H9 (cell line): Measurements from ENCODE around the gene FBXO10. TPM values are rescaled to one million over a fixed set of nuclear protein-coding genes. Genes with fewer than 3 reads are reported as not detected.

Experiments
- DNase-seq: peaks from one replicate; pipeline ENCODE4 v3.0.0-alpha.2; 2017
- H2AFZ ChIP-seq: one replicate; pipeline ENCODE4 v1.6.1; 2013; ENCODE audit warnings: mild to moderate bottlenecking, low read length, control low read depth, moderate library complexity
- H2AK5ac ChIP-seq: 2 replicates; pipeline ENCODE4 v1.6.1; 2013; ENCODE audit warnings: low read length, control low read depth, mixed read lengths; ENCODE audit not compliant: insufficient read length
- H2BK120ac ChIP-seq: one replicate; pipeline ENCODE4 v1.6.1; 2013; ENCODE audit warnings: low read depth, mild to moderate bottlenecking, low read length, control low read depth, inconsistent platforms; ENCODE audit not compliant: poor library complexity, severe bottlenecking
- H2BK12ac ChIP-seq: 2 replicates; pipeline ENCODE4 v1.6.1; 2013; ENCODE audit warnings: low read length, control low read depth, mixed read lengths, low read depth; ENCODE audit not compliant: insufficient read length
- H2BK15ac ChIP-seq: 2 replicates; pipeline ENCODE4 v1.6.1; 2013; ENCODE audit warnings: low read depth, low read length, control low read depth
- H2BK20ac ChIP-seq: one replicate; pipeline ENCODE4 v1.6.1; 2013; ENCODE audit warnings: low read depth, mild to moderate bottlenecking, low read length, control low read depth, inconsistent platforms; ENCODE audit not compliant: poor library complexity, severe bottlenecking
- H2BK5ac ChIP-seq: 2 replicates; pipeline ENCODE4 v1.6.1; 2013; ENCODE audit warnings: low read length, control low read depth, mixed read lengths; ENCODE audit not compliant: insufficient read length
- H3K14ac ChIP-seq: 2 replicates; pipeline ENCODE4 v1.6.1; 2013; ENCODE audit warnings: low read length, control low read depth; ENCODE audit not compliant: insufficient read depth
- H3K18ac ChIP-seq: 2 replicates; pipeline ENCODE4 v1.6.1; 2013; ENCODE audit warnings: low read depth, mild to moderate bottlenecking, mixed read lengths, low read length, control low read depth; ENCODE audit not compliant: insufficient read length
- H3K23ac ChIP-seq: 2 replicates; pipeline ENCODE4 v1.6.1; 2013; ENCODE audit warnings: low read length, control low read depth, mixed read lengths, low read depth; ENCODE audit not compliant: insufficient read length
- H3K23me2 ChIP-seq: 2 replicates; pipeline ENCODE4 v1.6.1; 2013; ENCODE audit warnings: low read depth, mild to moderate bottlenecking, mixed read lengths, low read length, control low read depth; ENCODE audit not compliant: insufficient read length, poor library complexity, severe bottlenecking
- H3K27ac ChIP-seq: 2 replicates; pipeline ENCODE4 v1.5.1; 2013; ENCODE audit warnings: low read length, control low read depth, mixed read lengths, low read depth; ENCODE audit not compliant: insufficient read length
- H3K27me3 ChIP-seq: 2 replicates; pipeline ENCODE4 v1.6.1; 2013; ENCODE audit warnings: low read length, control low read depth, inconsistent platforms; ENCODE audit not compliant: insufficient read depth
- H3K4ac ChIP-seq: 2 replicates; pipeline ENCODE4 v1.6.1; 2013; ENCODE audit warnings: low read depth, mild to moderate bottlenecking, control low read depth, inconsistent platforms, low read length, moderate library complexity
- H3K4me1 ChIP-seq: 2 replicates; pipeline ENCODE4 v1.6.1; 2013; ENCODE audit warnings: low read length, control low read depth, inconsistent platforms; ENCODE audit not compliant: insufficient read depth
- H3K4me2 ChIP-seq: 2 replicates; pipeline ENCODE4 v1.6.1; 2013; ENCODE audit warnings: low read length, control low read depth, mixed read lengths; ENCODE audit not compliant: insufficient read length, insufficient read depth
- H3K56ac ChIP-seq: 2 replicates; pipeline ENCODE4 v1.6.1; 2013; ENCODE audit warnings: low read depth, mild to moderate bottlenecking, mixed read lengths, low read length, control low read depth; ENCODE audit not compliant: insufficient read length
- H3K79me1 ChIP-seq: 2 replicates; pipeline ENCODE4 v1.6.1; 2013; ENCODE audit warnings: low read depth, mild to moderate bottlenecking, moderate library complexity, low read length, control low read depth, inconsistent platforms; ENCODE audit not compliant: insufficient read depth, poor library complexity, severe bottlenecking
- H3K79me2 ChIP-seq: 2 replicates; pipeline ENCODE4 v1.6.1; 2013; ENCODE audit warnings: low read length, control low read depth, inconsistent platforms; ENCODE audit not compliant: insufficient read depth
- H3K9ac ChIP-seq: 2 replicates; pipeline ENCODE4 v1.6.1; 2013; ENCODE audit warnings: low read length, control low read depth, mixed read lengths; ENCODE audit not compliant: insufficient read length; ENCODE audit errors: extremely low read depth
- H3K9me3 ChIP-seq: one replicate; pipeline ENCODE4 v1.6.1; 2013; ENCODE audit warnings: low read depth, low read length, inconsistent platforms; ENCODE audit not compliant: control insufficient read depth
- H3T11ph ChIP-seq: one replicate; pipeline ENCODE4 v1.6.1; 2013; ENCODE audit warnings: mild to moderate bottlenecking, low read length, control low read depth, inconsistent platforms
- H4K20me1 ChIP-seq: one replicate; pipeline ENCODE4 v1.6.1; 2013; ENCODE audit not compliant: control insufficient read depth, insufficient read length, insufficient read depth
- H4K5ac ChIP-seq: 2 replicates; pipeline ENCODE4 v1.6.1; 2013; ENCODE audit warnings: low read depth, mild to moderate bottlenecking, mixed read lengths, low read length, control low read depth; ENCODE audit not compliant: insufficient read length
- H4K8ac ChIP-seq: replicated peaks from 2 replicates; pipeline ENCODE4 v1.6.1; 2013; ENCODE audit warnings: low read length, control low read depth, mixed read lengths, low read depth; ENCODE audit not compliant: insufficient read length
- H4K91ac ChIP-seq: 2 replicates; pipeline ENCODE4 v1.6.1; 2013; ENCODE audit warnings: low read depth, mild to moderate bottlenecking, moderate library complexity, mixed read lengths, low read length, control low read depth; ENCODE audit not compliant: insufficient read length
- H3K27ac Mint-ChIP-seq, 3 experiments: 2 replicates in 2 of 3; 3 replicates in 1 of 3; pipeline ENCODE4 v1.8.0; 2020 to 2021; ENCODE audit warnings: mixed read lengths in 3 of 3, mild to moderate bottlenecking in 1 of 3, moderate library complexity in 1 of 3
- H3K27me3 Mint-ChIP-seq: 2 replicates; pipeline ENCODE4 v1.8.0; 2021; ENCODE audit warnings: low read depth, mild to moderate bottlenecking, moderate library complexity, mixed read lengths
- H3K36me3 Mint-ChIP-seq, 3 experiments: 2 replicates in 2 of 3; 3 replicates in 1 of 3; pipeline ENCODE4 v1.8.0; 2020 to 2021; ENCODE audit warnings: low read depth in 3 of 3, mixed read lengths in 3 of 3; ENCODE audit not compliant: insufficient read depth in 1 of 3
- H3K4me1 Mint-ChIP-seq, 2 experiments: 2 replicates each; pipeline ENCODE4 v1.8.0; 2020; ENCODE audit warnings: mixed read lengths in 2 of 2
- H3K4me3 Mint-ChIP-seq, 2 experiments: 2 replicates in 1 of 2; 3 replicates in 1 of 2; pipeline ENCODE4 v1.8.0; 2020 to 2021; ENCODE audit warnings: mild to moderate bottlenecking in 2 of 2, mixed read lengths in 2 of 2, moderate library complexity in 1 of 2
- H3K9me3 Mint-ChIP-seq, 2 experiments: 2 replicates in 1 of 2; 3 replicates in 1 of 2; pipeline ENCODE4 v1.8.0; 2020; ENCODE audit warnings: mild to moderate bottlenecking in 2 of 2, mixed read lengths in 2 of 2, moderate library complexity in 1 of 2
- CTCF ChIP-seq: fragments of 200-600 bp; sonication (generic); conservative IDR thresholded peaks from 3 replicates; pipeline ENCODE4 v1.8.0; 2021; ENCODE audit warnings: antibody characterized with exemption, mild to moderate bottlenecking
- WGBS: extraction: QIAGEN DNeasy Blood & Tissue Kit; methylation state at CpG from one replicate; pipeline ENCODE4 v1.1.7; 2013; ENCODE audit warnings: missing lambda C conversion rate, low lambda C conversion rate, mixed read lengths; ENCODE audit not compliant: insufficient read length; ENCODE audit errors: extremely low coverage; 5-methylcytosine and 5-hydroxymethylcytosine counted together
- total RNA-seq: library from RNA; stranded (reverse); gene quantifications from 2 replicates; pipeline ENCODE4 v1.2.1, GENCODE V29; 2021

Gene FBXO10
- total RNA-seq, 1 experiment from 2014 or later = 16.8 TPM

- no peaks in the 10 kb centered on the region for H3K9me3 Mint-ChIP-seq
- H2BK15ac ChIP-seq = no peak overlapping the region
- H3K14ac ChIP-seq = no peak overlapping the region
Measured at GRCh38 chr9:37617161-37617560, 41.0 kb upstream of the FBXO10 start.

More at GRCh38 chr9:37617161-37617560, 41.0 kb upstream of the FBXO10 start:
- no peaks in the 10 kb centered on the region for H3K23me2 ChIP-seq
- H3K4me1 ChIP-seq = no peaks in the 10 kb centered on the region
- no peak overlapping the region for H3K23ac ChIP-seq
- H2BK120ac ChIP-seq = no peak overlapping the region
- no peaks in the 10 kb centered on the region for H3K79me1 ChIP-seq
- no peak overlapping the region for H4K5ac ChIP-seq
- H4K8ac ChIP-seq = no peak overlapping the region
- no peak overlapping the region for H4K91ac ChIP-seq
- Mint-ChIP-seq H3K27ac (no peak overlapping the region), H3K4me3 (no peak overlapping the region), H3K36me3 (no peaks in the 10 kb centered on the region), H3K27me3 (peaks cover 15% of the 10 kb centered on the region), H3K4me1 (peaks cover 3 to 8% of the 10 kb centered on the region in 2 experiments; a peak in 2 of 4 replicates)
- H3K4me2 ChIP-seq = no peak overlapping the region
- H3K4ac ChIP-seq = no peak overlapping the region
- no peak overlapping the region for H3K18ac ChIP-seq
- no peak overlapping the region for H3K9ac ChIP-seq
- no peak overlapping the region for H3K27ac ChIP-seq
- no peak for DNase-seq
- no peaks in the 10 kb centered on the region for H3K79me2 ChIP-seq
- no peak overlapping the region for H2BK20ac ChIP-seq
- H2BK12ac ChIP-seq = no peak overlapping the region
- no peak overlapping the region for H3K56ac ChIP-seq
- no peaks in the 10 kb centered on the region for H4K20me1 ChIP-seq
- no peak for TF ChIP-seq CTCF
- no peak overlapping the region for H2BK5ac ChIP-seq
- WGBS = no CpG with 5 or more reads among the region's 2 CpGs
- no peak overlapping the region for H3T11ph ChIP-seq
- no peaks in the 10 kb centered on the region for H3K27me3 ChIP-seq
- H3K9me3 ChIP-seq = no peaks in the 10 kb centered on the region
- no peak overlapping the region for H2AFZ ChIP-seq
- H2AK5ac ChIP-seq = no peak overlapping the region
